IMR-90 (cell line): ENCODE data around the gene AKR1A1. TPM values are rescaled to one million over a fixed set of nuclear protein-coding genes. Genes with fewer than 3 reads are reported as not detected.

Source experiments
- ATAC-seq: fragments of 200-7000 bp; cut with Tn5 transposase; 2 replicates; pipeline ENCODE4 v1.9.1; 2020; ENCODE audit warnings: low read depth, mild to moderate bottlenecking, moderate library complexity
- BruUV-seq: library from RNA; stranded (reverse); fragments of 400-500 nt; replicated peaks from 2 replicates; lab custom pipeline; 2021; lab: Mats Ljungman, UMichigan
- CTCF ChIA-PET: fragments of 300-600 bp; formaldehyde crosslinking; extraction: SDS; loops from one replicate; lab custom pipeline; 2021; ENCODE audit warnings: antibody characterized with exemption; lab: Yijun Ruan, JAX
- POLR2A ChIA-PET: fragments of 300-600 bp; sonication (Branson Sonifier 250); formaldehyde crosslinking; loops from one replicate; lab custom pipeline; 2022; ENCODE audit warnings: antibody characterized with exemption; ENCODE audit not compliant: unreplicated experiment; lab: Charles Lee
- DNase-seq: peaks from one replicate; pipeline ENCODE4 v3.0.0; 2013
- H2AFZ ChIP-seq: replicated peaks from 2 replicates; pipeline ENCODE3; 2013; ENCODE audit warnings: low read length, mild to moderate bottlenecking; ENCODE audit not compliant: poor library complexity
- H2AK5ac ChIP-seq: 2 replicates; pipeline ENCODE4 v1.6.1; 2013; ENCODE audit warnings: low read depth, low read length, inconsistent platforms
- H2AK9ac ChIP-seq: replicated peaks from 2 replicates; pipeline ENCODE3; 2013; ENCODE audit warnings: mild to moderate bottlenecking, low read depth, low read length, moderate library complexity; ENCODE audit not compliant: poor library complexity
- H2BK120ac ChIP-seq: 2 replicates; pipeline ENCODE4 v1.6.1; 2013; ENCODE audit warnings: low read depth, low read length, inconsistent platforms
- H2BK15ac ChIP-seq: 3 replicates; pipeline ENCODE4 v1.6.1; 2013; ENCODE audit warnings: low read depth, low read length, inconsistent platforms
- H2BK20ac ChIP-seq: 2 replicates; pipeline ENCODE4 v1.6.1; 2013; ENCODE audit warnings: low read depth, mild to moderate bottlenecking, inconsistent platforms, low read length, moderate library complexity
- H2BK5ac ChIP-seq: 2 replicates; pipeline ENCODE4 v1.6.1; 2013; ENCODE audit warnings: mild to moderate bottlenecking, low read depth, low read length, inconsistent platforms; ENCODE audit not compliant: poor library complexity, severe bottlenecking
- H3K14ac ChIP-seq: replicated peaks from 2 replicates; pipeline ENCODE4 v1.6.1; 2013; ENCODE audit warnings: low read depth, low read length, inconsistent platforms
- H3K18ac ChIP-seq: 2 replicates; pipeline ENCODE4 v1.6.1; 2013; ENCODE audit warnings: low read depth, low read length, control low read depth
- H3K23ac ChIP-seq: 2 replicates; pipeline ENCODE4 v1.6.1; 2013; ENCODE audit warnings: low read depth, low read length, inconsistent platforms
- H3K27ac ChIP-seq: 2 replicates; pipeline ENCODE4 v1.5.1; 2013; ENCODE audit warnings: mild to moderate bottlenecking, control low read depth, low read length; ENCODE audit not compliant: insufficient read depth
- H3K27me3 ChIP-seq: 2 replicates; pipeline ENCODE4 v1.6.1; 2013; ENCODE audit warnings: low read length; ENCODE audit not compliant: control insufficient read depth, insufficient read depth
- H3K36me3 ChIP-seq: 2 replicates; pipeline ENCODE4 v1.6.1; 2013; ENCODE audit warnings: low read length, mixed read lengths; ENCODE audit not compliant: control insufficient read depth, insufficient read depth
- H3K4ac ChIP-seq: 2 replicates; pipeline ENCODE4 v1.6.1; 2013; ENCODE audit warnings: low read depth, low read length, inconsistent platforms
- H3K4me1 ChIP-seq: 2 replicates; pipeline ENCODE4 v1.6.1; 2013; ENCODE audit warnings: low read length, mixed read lengths; ENCODE audit not compliant: control insufficient read depth, insufficient read depth
- H3K4me2 ChIP-seq: 2 replicates; pipeline ENCODE4 v1.6.1; 2013; ENCODE audit warnings: low read depth, mild to moderate bottlenecking, control low read depth, low read length, moderate library complexity
- H3K4me3 ChIP-seq: 2 replicates; pipeline ENCODE4 v1.5.1; 2013; ENCODE audit warnings: low read depth, mild to moderate bottlenecking, control low read depth, low read length, moderate library complexity; ENCODE audit not compliant: insufficient read depth
- H3K56ac ChIP-seq: 2 replicates; pipeline ENCODE4 v1.6.1; 2013; ENCODE audit warnings: low read length, inconsistent platforms; ENCODE audit not compliant: insufficient read depth; ENCODE audit errors: extremely low read depth
- H3K79me1 ChIP-seq, 2 experiments: 2 replicates each; pipeline ENCODE4 v1.6.1; 2013; ENCODE audit warnings: low read length in 2 of 2, inconsistent platforms in 1 of 2, low read depth in 1 of 2
- H3K9ac ChIP-seq: 2 replicates; pipeline ENCODE4 v1.6.1; 2013; ENCODE audit warnings: low read depth, low read length, control low read depth
- H3K9me1 ChIP-seq: 2 replicates; pipeline ENCODE4 v1.6.1; 2013; ENCODE audit warnings: low read length, inconsistent platforms; ENCODE audit not compliant: insufficient read depth
- H3K9me3 ChIP-seq: 2 replicates; pipeline ENCODE4 v1.6.1; 2013; ENCODE audit warnings: low read length; ENCODE audit not compliant: control insufficient read depth, insufficient read depth
- H4K20me1 ChIP-seq: 2 replicates; pipeline ENCODE4 v1.6.1; 2013; ENCODE audit warnings: low read length, inconsistent platforms; ENCODE audit not compliant: insufficient read depth
- H4K5ac ChIP-seq: 2 replicates; pipeline ENCODE4 v1.6.1; 2013; ENCODE audit warnings: mild to moderate bottlenecking, low read depth, low read length, control low read depth
- H4K8ac ChIP-seq, 2 experiments: 2 replicates each; pipeline ENCODE4 v1.6.1; 2013; ENCODE audit warnings: low read depth in 2 of 2, low read length in 2 of 2, control low read depth in 1 of 2, inconsistent platforms in 1 of 2
- H4K91ac ChIP-seq: 2 replicates; pipeline ENCODE4 v1.6.1; 2013; ENCODE audit warnings: low read depth, low read length, inconsistent platforms; ENCODE audit not compliant: insufficient read depth
- POLR2A ChIP-seq: IDR thresholded peaks from 2 replicates; pipeline ENCODE4 v1.6.1; 2012; ENCODE audit warnings: mild to moderate bottlenecking, low read depth, low read length
- RFX5 ChIP-seq: IDR thresholded peaks from 2 replicates; pipeline ENCODE4 v1.8.0; 2012; ENCODE audit warnings: low read depth, mild to moderate bottlenecking, low read length, moderate library complexity
- WGBS, 2 experiments: methylation state at CpG; one replicate each; pipeline versions ENCODE4 v1.1.5 to v1.1.7; 2013; ENCODE audit warnings: missing lambda C conversion rate in 2 of 2; ENCODE audit not compliant: insufficient read length in 1 of 2; ENCODE audit errors: extremely low coverage in 2 of 2; 5-methylcytosine and 5-hydroxymethylcytosine counted together
- dilution Hi-C: fragments of 300-500 bp; cut with HindIII; formaldehyde crosslinking; loops from one replicate; pipeline ENCODE4 v1.14.3; 2018; ENCODE audit warnings: low sequenced_read_pairs; ENCODE audit not compliant: unreplicated experiment
- in situ Hi-C: fragments of 300-500 bp; cut with MboI; formaldehyde crosslinking; loops from 3 replicates; pipeline ENCODE4 v1.14.3; 2019; ENCODE audit warnings: low sequenced_read_pairs, inconsistent platforms, mixed read lengths
- intact Hi-C: fragments of 100-400 bp; cut with micrococcal nuclease; formaldehyde crosslinking; loops from 2 replicates; pipeline ENCODE4 v1.10.0; 2022
- polyA plus RNA-seq, 3 experiments: library from polyadenylated mRNA; depleted of rRNA; stranded (reverse); fragments of >200 nt; gene quantifications; 2 replicates each; pipeline ENCODE4 v1.2.3, GENCODE V29; 2012; ENCODE audit warnings: low replicate concordance in 1 of 3
- total RNA-seq: library from RNA; depleted of rRNA; stranded (reverse); fragments of >200 nt; gene quantifications from 2 replicates; pipeline ENCODE4 v1.2.3, GENCODE V29; 2012

The AKR1A1 gene
- total and polyA plus RNA-seq, 2 of the 4 experiments (the other 2 are of a cell fraction): 141 to 151 TPM

DNA sequence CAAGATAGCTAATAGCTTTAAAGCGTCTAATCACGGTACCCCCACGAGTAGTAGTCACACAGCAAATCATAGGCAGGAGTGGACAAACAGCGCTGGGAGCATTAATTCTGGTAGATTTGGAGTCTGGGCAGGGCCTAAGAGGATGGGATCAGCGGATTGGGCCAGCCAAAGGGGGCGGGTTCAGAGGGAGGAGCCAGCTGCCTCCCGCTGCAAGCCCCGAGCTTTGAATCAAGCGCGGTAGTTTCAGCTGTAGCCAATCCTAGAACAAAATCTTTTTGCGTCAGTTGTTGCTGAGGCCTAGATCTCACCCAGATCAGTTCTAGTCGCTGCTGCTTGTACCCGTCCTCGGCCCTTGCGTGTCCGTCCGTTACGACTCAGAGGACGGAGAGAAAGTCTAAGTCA is 32.6 kb downstream of the AKR1A1 start:
- H2BK15ac ChIP-seq: peak overlapping the region; percentile 29; the same call in 1 of the 3 replicates
- H2BK120ac ChIP-seq: peak overlapping the region; percentile 41
- peak overlapping the region; percentile 83 for H3K4ac ChIP-seq
- peaks cover 39% of the 10 kb centered on the region for H4K20me1 ChIP-seq
- H3K14ac ChIP-seq: peak overlapping the region; percentile 85
- no peaks in the 10 kb centered on the region for H3K9me3 ChIP-seq
- H4K5ac ChIP-seq: peak overlapping the region; percentile 11; the same call in 1 of the 2 replicates
- ATAC-seq (peak; percentile 88), DNase-seq (peak; percentile 96)
- peak overlapping the region; percentile 89 for H3K4me2 ChIP-seq
- TF ChIP-seq RFX5: peak; percentile 99
- TF ChIP-seq POLR2A: no peak
- POLR2A ChIA-PET: interaction anchor here (1.2 kb wide), 1 partner anchor 9 kb away, joined by 4 read pairs; no protein-coding TSS in a partner anchor
- dilution Hi-C loops: no loop called here
- H3K9ac ChIP-seq: peak overlapping the region; percentile 85
- H2AK9ac ChIP-seq: no peak overlapping the region
- 0% methylated on average over 6 of the region's 19 CpGs; no CpG with 5 or more reads in 1 of the 2 experiments for WGBS, 2 experiments
- peaks cover 0 to 18% of the 10 kb centered on the region in 2 experiments; a peak in 2 of 4 replicates for H3K79me1 ChIP-seq
- intact Hi-C loops: loop anchor here (5.0 kb wide), 1 partner anchor 299 kb away; no protein-coding TSS in a partner anchor
- no peaks in the 10 kb centered on the region for H3K36me3 ChIP-seq
- peak overlapping the region; percentile 98 for H2AFZ ChIP-seq
- H2BK5ac ChIP-seq: peak overlapping the region; percentile 76
- H4K8ac ChIP-seq: peak overlapping the region; percentile 37 to 84; a peak in 3 of 4 replicates
- H3K4me3 ChIP-seq: peak overlapping the region; percentile 61
- peak overlapping the region; percentile 78 for H3K23ac ChIP-seq
- no peak overlapping the region for H2BK20ac ChIP-seq
- no peak overlapping the region for H2AK5ac ChIP-seq
- H4K91ac ChIP-seq: 0 out of 2 replicates have a peak overlapping the region, but pooled peaks have one; percentile 34
- in situ Hi-C loops: no loop called here
- no peaks in the 10 kb centered on the region; the same call in none of the 2 replicates for H3K4me1 ChIP-seq
- peak overlapping the region; percentile 83 for H3K56ac ChIP-seq
- BruUV-seq: no TSS peak
- H3K9me1 ChIP-seq: no peaks in the 10 kb centered on the region; the same call in 1 of the 2 replicates
- H3K18ac ChIP-seq: peak overlapping the region; percentile 28
- no peaks in the 10 kb centered on the region for H3K27me3 ChIP-seq
- peak overlapping the region; percentile 80 for H3K27ac ChIP-seq
- CTCF ChIA-PET: interaction anchor here (0.6 kb wide), 1 partner anchor 71 kb away, joined by 3 read pairs; no protein-coding TSS in a partner anchor
